CD4-positive, CD25-positive, alpha-beta regulatory T cell (primary cell): Measurements from ENCODE around the gene PLCD3. TPM values are rescaled to one million over a fixed set of nuclear protein-coding genes. Genes with fewer than 3 reads are reported as not detected.

Experiments
- ATAC-seq, 2 donors: fragments of 150-1000 bp; cut with Tn5 transposase; one replicate each; pipeline ENCODE4 v1.10.0; 2021; ENCODE audit warnings: low read depth in 2 of 2, moderate number of reproducible peaks in 2 of 2, moderate library complexity in 1 of 2
- DNase-seq, 3 donors: peaks; one replicate each; pipeline versions ENCODE4 v3.0.0 to v3.0.0-alpha.2; 2012 to 2022; ENCODE audit warnings: mixed read lengths in 1 of 3
- H3K27ac ChIP-seq: one replicate; pipeline ENCODE4 v1.7.0; 2013; ENCODE audit warnings: mild to moderate bottlenecking, low read length; ENCODE audit not compliant: insufficient read depth, poor library complexity, severe bottlenecking
- H3K27me3 ChIP-seq: one replicate; pipeline ENCODE4 v1.7.0; 2013; ENCODE audit warnings: low read length; ENCODE audit not compliant: control insufficient read depth, insufficient read depth
- H3K36me3 ChIP-seq: one replicate; pipeline ENCODE4 v1.7.0; 2013; ENCODE audit warnings: mild to moderate bottlenecking, low read length, moderate library complexity; ENCODE audit not compliant: control insufficient read depth, insufficient read depth
- H3K4me1 ChIP-seq: 2 replicates; pipeline ENCODE4 v1.7.0; 2013; ENCODE audit warnings: mild to moderate bottlenecking, low read length; ENCODE audit not compliant: insufficient read depth, control insufficient read depth, poor library complexity, severe bottlenecking
- H3K4me3 ChIP-seq: one replicate; pipeline ENCODE4 v1.7.0; 2013; ENCODE audit warnings: low read depth, mild to moderate bottlenecking, low read length, moderate library complexity
- H3K9me3 ChIP-seq, 2 experiments: 1 replicate in 1 of 2; 2 replicates in 1 of 2; pipeline ENCODE4 v1.7.0; 2013; ENCODE audit warnings: low read length in 2 of 2, mild to moderate bottlenecking in 1 of 2, moderate library complexity in 1 of 2; ENCODE audit not compliant: control insufficient read depth in 2 of 2
- H3K27ac Mint-ChIP-seq, 3 donors: one replicate each; pipeline ENCODE4 v1.8.0; 2020 to 2022; ENCODE audit warnings: mild to moderate bottlenecking in 3 of 3, mixed read lengths in 3 of 3, moderate library complexity in 2 of 3
- H3K27me3 Mint-ChIP-seq: one replicate; pipeline ENCODE4 v1.8.0; 2022; ENCODE audit warnings: mild to moderate bottlenecking, mixed read lengths
- H3K36me3 Mint-ChIP-seq: one replicate; pipeline ENCODE4 v1.8.0; 2020; ENCODE audit warnings: mixed read lengths
- H3K4me1 Mint-ChIP-seq, 4 donors: one replicate each; pipeline ENCODE4 v1.8.0; 2020 to 2022; ENCODE audit warnings: mixed read lengths in 4 of 4, mild to moderate bottlenecking in 1 of 4
- H3K4me3 Mint-ChIP-seq, 4 donors: one replicate each; pipeline ENCODE4 v1.8.0; 2020 to 2022; ENCODE audit warnings: mild to moderate bottlenecking in 4 of 4, mixed read lengths in 4 of 4, moderate library complexity in 3 of 4
- H3K9me3 Mint-ChIP-seq, 7 donors: one replicate each; pipeline ENCODE4 v1.8.0; 2020 to 2022; ENCODE audit warnings: mixed read lengths in 7 of 7, mild to moderate bottlenecking in 3 of 7, moderate library complexity in 2 of 7
- polyA plus RNA-seq, 4 donors: library from polyadenylated mRNA; unstranded; fragments of 300-500 nt; fragmentation: Illumina TruSeq; gene quantifications; one replicate each; pipeline ENCODE4 v1.2.3, GENCODE V29; 2021
- total RNA-seq: library from RNA; stranded (reverse); gene quantifications from one replicate; pipeline ENCODE4 v1.2.3, GENCODE V29; 2022

The PLCD3 gene
- total and polyA plus RNA-seq, 5 donors from 2014 or later: 0.15 to 5.5 (median 0.50) TPM

DNA sequence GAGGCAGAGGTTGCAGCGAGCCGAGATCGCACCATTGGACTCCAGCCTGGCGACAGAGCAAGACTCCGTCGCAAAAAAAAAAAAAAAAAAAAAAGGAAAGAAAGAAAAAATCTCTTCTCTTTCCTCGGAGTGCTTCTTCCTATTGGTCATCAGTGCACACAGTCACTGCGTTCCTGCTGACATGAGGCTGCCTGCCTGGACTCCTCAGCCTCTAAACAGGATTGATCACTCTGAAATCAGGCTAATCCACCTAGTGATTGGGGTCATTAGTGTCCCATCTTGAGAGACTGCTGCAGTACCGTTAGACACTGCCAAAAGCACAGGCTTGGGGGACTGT, 30.8 kb downstream of the PLCD3 start:
- H3K36me3 ChIP-seq: peaks cover 88% of the 10 kb centered on the region
- DNase-seq (no peak), ATAC-seq (no peak)
- H3K4me1 Mint-ChIP-seq: peaks cover 0 to 7% (median 3%) of the 10 kb centered on the region in 4 donors
- no peak overlapping the region for H3K27ac ChIP-seq
- H3K4me1 ChIP-seq: no peaks in the 10 kb centered on the region
- H3K27me3 ChIP-seq: no peaks in the 10 kb centered on the region
- H3K36me3 Mint-ChIP-seq: peaks cover 40% of the 10 kb centered on the region
- H3K9me3 ChIP-seq: no peaks in the 10 kb centered on the region
- no peaks in the 10 kb centered on the region for H3K27me3 Mint-ChIP-seq
- no peak overlapping the region for H3K4me3 Mint-ChIP-seq
- H3K27ac Mint-ChIP-seq: peak overlapping the region in 1 of 3 donors; percentile 83
- no peak overlapping the region for H3K4me3 ChIP-seq
- no peaks in the 10 kb centered on the region for H3K9me3 Mint-ChIP-seq

DNA sequence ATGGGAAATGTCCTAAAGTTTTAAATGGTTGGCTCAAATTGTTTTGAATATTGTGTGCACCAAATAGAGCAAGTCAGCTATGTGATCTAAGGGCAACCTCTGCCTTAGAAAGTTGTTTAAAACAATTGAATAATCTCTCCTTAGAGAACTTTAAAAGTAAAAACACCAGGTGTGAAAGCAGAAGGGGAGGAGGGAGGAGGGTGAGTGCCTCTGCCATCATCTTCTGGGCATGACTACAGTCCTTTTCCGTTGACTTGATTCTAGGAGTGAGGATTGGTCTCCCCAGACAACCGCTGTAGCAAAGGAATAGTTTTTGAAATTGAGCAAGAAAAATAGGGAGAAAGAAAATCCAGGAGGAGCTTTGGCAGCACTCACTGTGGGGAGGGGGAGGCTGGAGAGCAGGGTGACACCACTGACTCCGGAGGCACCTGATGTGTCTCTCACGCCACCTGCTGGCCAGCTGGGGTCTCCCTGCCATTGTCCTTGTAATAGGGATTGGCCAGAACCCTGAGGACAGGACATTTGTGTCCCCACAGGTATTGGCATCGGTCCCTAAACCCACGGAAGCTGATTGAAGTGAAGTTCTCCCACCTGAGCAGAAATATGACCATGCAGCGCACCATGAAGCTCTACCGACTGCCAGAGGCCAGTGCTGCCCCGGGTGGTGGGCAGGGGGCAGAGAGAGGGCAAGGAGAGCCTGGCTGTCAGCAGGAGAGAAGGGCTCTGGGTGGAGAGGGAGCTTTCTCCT, 33.3 kb downstream of the PLCD3 start:
- Mint-ChIP-seq H3K27me3 (no peaks in the 10 kb centered on the region), H3K4me1 (peaks cover 0 to 7% (median 3%) of the 10 kb centered on the region in 4 donors), H3K36me3 (peaks cover 49% of the 10 kb centered on the region), H3K9me3 (no peaks in the 10 kb centered on the region), H3K4me3 (no peak overlapping the region), H3K27ac (peak overlapping the region in 1 of 3 donors; percentile 51)
- ATAC-seq (peak; percentile 68 to 72), DNase-seq (peak; percentile 51 to 72 (median 71))
- Histone ChIP-seq H3K9me3 (no peaks in the 10 kb centered on the region), H3K36me3 (peaks cover 79% of the 10 kb centered on the region), H3K4me1 (no peaks in the 10 kb centered on the region), H3K27me3 (no peaks in the 10 kb centered on the region), H3K4me3 (no peak overlapping the region), H3K27ac (no peak overlapping the region)

DNA sequence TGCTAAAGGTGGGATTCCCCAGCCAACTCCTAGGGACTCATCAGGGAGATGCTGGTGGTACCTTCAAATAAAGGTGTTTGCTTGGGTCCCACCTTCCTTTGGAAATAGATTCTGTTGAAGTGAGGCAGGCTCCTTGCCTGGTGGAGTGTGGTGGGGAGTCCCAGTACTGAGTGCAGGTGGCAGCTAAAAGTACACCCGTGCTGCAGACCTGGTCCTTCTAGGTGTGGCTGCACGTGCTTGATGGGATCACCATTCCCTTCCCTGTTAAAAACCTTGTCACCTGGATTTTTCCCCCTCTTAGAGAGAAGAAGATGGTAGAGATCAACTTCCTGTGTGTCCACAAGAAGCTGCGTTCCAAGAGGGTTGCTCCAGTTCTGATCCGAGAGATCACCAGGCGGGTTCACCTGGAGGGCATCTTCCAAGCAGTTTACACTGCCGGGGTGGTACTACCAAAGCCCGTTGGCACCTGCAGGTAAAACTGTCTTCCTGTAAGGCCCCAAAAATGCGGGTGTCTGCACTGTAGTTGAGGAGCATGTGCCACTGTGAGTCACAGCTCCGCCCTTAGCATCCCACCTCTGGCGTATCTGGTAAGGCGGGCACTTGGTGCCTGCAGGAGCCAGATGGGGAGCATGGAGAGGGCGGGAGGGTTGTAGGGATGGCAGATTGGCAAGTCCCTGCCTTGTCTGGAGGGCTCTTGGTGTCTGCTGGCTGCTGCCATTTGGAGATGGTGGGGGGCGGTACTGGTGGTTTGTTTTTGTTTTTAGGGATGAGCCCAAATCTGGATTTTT, 34.0 kb downstream of the PLCD3 start:
- no peak overlapping the region for H3K27ac ChIP-seq
- peaks cover 50% of the 10 kb centered on the region for H3K36me3 Mint-ChIP-seq
- H3K27ac Mint-ChIP-seq: peak overlapping the region in 2 of 3 donors; percentile 20 to 51
- H3K4me1 ChIP-seq: no peaks in the 10 kb centered on the region
- no peak overlapping the region for H3K4me3 Mint-ChIP-seq
- no peaks in the 10 kb centered on the region for H3K27me3 ChIP-seq
- H3K36me3 ChIP-seq: peaks cover 79% of the 10 kb centered on the region
- DNase-seq (no peak), ATAC-seq (no peak)
- no peaks in the 10 kb centered on the region for H3K9me3 ChIP-seq
- no peaks in the 10 kb centered on the region for H3K27me3 Mint-ChIP-seq
- no peaks in the 10 kb centered on the region for H3K9me3 Mint-ChIP-seq
- no peak overlapping the region for H3K4me3 ChIP-seq
- H3K4me1 Mint-ChIP-seq: peaks cover 0 to 7% (median 3%) of the 10 kb centered on the region in 4 donors

DNA sequence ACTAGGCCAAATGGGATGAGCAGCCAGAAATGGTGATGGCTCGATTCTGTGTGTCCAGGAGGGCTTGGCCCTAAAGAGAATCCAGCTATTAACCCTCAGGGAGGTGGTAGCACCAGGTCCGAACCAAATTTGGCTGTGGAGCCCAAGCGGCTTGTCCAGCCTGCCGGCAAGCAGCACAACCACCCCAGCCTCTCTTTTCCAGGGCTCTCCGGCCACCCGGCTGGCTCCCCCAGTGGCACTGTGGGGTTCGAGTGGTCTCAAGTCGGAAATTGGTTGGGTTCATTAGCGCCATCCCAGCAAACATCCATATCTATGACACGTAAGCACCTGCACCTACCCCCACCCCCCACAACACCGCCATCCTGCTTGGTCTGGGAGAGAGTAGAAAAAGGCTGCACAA, 35.4 kb downstream of the PLCD3 start:
- no peak overlapping the region for H3K27ac Mint-ChIP-seq
- Histone ChIP-seq H3K27ac (no peak overlapping the region), H3K4me1 (no peaks in the 10 kb centered on the region), H3K9me3 (no peaks in the 10 kb centered on the region), H3K4me3 (no peak overlapping the region), H3K36me3 (peaks cover 76% of the 10 kb centered on the region), H3K27me3 (no peaks in the 10 kb centered on the region)
- no peaks in the 10 kb centered on the region for H3K27me3 Mint-ChIP-seq
- peaks cover 48% of the 10 kb centered on the region for H3K36me3 Mint-ChIP-seq
- no peak for ATAC-seq
- peaks cover 0 to 10% (median 3%) of the 10 kb centered on the region in 4 donors for H3K4me1 Mint-ChIP-seq
- no peak overlapping the region for H3K4me3 Mint-ChIP-seq
- H3K9me3 Mint-ChIP-seq: no peaks in the 10 kb centered on the region
- no peak for DNase-seq

DNA sequence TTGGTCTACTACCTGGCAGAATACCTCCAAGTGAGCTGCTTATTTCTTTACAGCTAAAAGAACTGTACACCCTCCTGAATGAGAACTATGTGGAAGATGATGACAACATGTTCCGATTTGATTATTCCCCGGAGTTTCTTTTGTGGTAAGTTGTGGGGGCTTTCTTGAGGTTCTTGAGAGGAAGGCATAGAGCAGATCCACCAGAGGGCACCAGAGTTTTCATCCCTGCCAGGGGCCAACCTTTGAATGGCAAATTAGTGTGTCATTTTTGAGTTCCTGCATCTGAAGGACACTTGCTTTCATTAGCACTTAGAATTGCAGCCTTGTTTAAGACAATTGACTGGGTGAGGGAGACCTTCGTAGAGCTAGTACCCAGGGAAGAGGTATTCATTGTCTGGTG, 36.2 kb downstream of the PLCD3 start:
- H3K4me3 ChIP-seq: no peak overlapping the region
- peak overlapping the region in 2 of 3 donors; percentile 8 to 51 for H3K27ac Mint-ChIP-seq

DNA sequence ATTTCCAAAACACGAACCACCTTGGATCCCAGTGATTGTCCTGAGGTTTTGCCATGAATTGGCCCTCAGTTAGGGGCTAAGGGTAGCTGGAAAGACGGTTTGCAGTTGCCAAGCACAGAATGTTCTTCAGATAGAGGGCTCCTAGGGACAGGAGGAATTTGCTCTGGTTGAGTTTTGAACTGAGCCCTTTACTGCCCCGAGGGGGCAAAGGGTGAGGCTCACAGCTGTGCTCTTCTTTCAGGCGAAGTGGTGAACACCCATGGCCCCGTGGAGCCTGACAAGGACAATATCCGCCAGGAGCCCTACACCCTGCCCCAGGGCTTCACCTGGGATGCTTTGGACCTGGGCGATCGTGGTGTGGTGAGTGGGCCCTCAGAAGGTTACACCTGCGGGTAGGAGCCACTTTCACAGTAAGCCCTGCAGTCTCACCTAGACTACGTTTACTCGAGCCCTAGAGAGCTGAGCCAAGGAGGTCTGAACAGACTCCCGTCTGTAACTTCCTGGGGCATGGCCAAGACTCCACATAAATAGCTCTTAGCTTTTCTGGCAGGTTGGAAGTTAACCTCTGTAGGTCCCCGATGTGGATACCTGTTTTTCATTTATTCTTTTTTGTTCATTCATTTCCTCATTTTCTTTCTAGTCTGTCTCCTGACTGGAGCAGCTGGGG, 38.7 kb downstream of the PLCD3 start:
- Mint-ChIP-seq H3K4me3 (no peak overlapping the region), H3K27me3 (no peaks in the 10 kb centered on the region), H3K27ac (no peak overlapping the region), H3K9me3 (no peaks in the 10 kb centered on the region), H3K4me1 (peaks cover 0 to 6% (median 0%) of the 10 kb centered on the region in 4 donors), H3K36me3 (peaks cover 54% of the 10 kb centered on the region)
- H3K27me3 ChIP-seq: no peaks in the 10 kb centered on the region
- H3K36me3 ChIP-seq: peaks cover 82% of the 10 kb centered on the region
- H3K27ac ChIP-seq: no peak overlapping the region
- DNase-seq (no peak), ATAC-seq (no peak)
- H3K9me3 ChIP-seq: no peaks in the 10 kb centered on the region
- H3K4me1 ChIP-seq: no peaks in the 10 kb centered on the region
- H3K4me3 ChIP-seq: no peak overlapping the region

More for the DNA sequence above, 36.2 kb downstream of the PLCD3 start:
- H3K36me3 Mint-ChIP-seq: peaks cover 49% of the 10 kb centered on the region
- H3K27me3 Mint-ChIP-seq: no peaks in the 10 kb centered on the region
- DNase-seq (peak in 1 of 3 donors; percentile 44), ATAC-seq (no peak)
- no peaks in the 10 kb centered on the region for H3K9me3 Mint-ChIP-seq
- H3K27me3 ChIP-seq: no peaks in the 10 kb centered on the region
- H3K4me3 Mint-ChIP-seq: no peak overlapping the region
- H3K36me3 ChIP-seq: peaks cover 78% of the 10 kb centered on the region
- H3K27ac ChIP-seq: no peak overlapping the region
- no peaks in the 10 kb centered on the region for H3K4me1 ChIP-seq
- H3K9me3 ChIP-seq: no peaks in the 10 kb centered on the region
- H3K4me1 Mint-ChIP-seq: peaks cover 0 to 10% (median 3%) of the 10 kb centered on the region in 4 donors

DNA sequence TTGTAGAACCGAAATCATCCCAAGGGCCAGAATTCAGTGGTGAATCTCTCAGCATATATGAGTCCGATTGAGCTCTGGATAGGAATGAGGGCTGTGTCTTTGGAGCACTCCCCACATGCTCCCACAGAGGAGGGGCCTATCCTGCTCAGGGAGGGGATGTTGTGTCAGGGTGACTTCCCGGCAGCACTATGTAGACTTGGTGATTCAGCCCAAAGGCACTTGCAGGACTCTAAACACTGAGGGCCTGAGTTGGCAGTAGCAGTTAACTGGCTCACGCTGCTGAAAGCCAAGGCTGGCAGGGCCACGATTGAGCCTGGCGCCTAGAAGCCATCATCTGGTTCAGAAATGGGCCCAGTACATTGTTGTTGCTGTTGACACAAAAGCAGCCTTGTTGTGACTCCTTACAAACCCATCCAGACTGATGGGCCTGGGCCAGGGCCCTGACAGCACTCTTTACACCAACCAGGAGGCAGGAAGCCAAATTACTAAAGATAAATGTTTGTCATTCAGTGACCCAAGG, 39.3 kb downstream of the PLCD3 start:
- no peak overlapping the region for H3K4me3 Mint-ChIP-seq
- DNase-seq: no peak
- Histone ChIP-seq H3K36me3 (peaks cover 81% of the 10 kb centered on the region), H3K4me1 (no peaks in the 10 kb centered on the region), H3K27me3 (no peaks in the 10 kb centered on the region), H3K9me3 (no peaks in the 10 kb centered on the region), H3K4me3 (no peak overlapping the region), H3K27ac (no peak overlapping the region)
- no peak overlapping the region for H3K27ac Mint-ChIP-seq
- no peaks in the 10 kb centered on the region for H3K9me3 Mint-ChIP-seq
- H3K4me1 Mint-ChIP-seq: peaks cover 0 to 5% (median 0%) of the 10 kb centered on the region in 4 donors
- ATAC-seq: no peak
- peaks cover 53% of the 10 kb centered on the region for H3K36me3 Mint-ChIP-seq
- no peaks in the 10 kb centered on the region for H3K27me3 Mint-ChIP-seq
